ENCODE measurements around the gene NMBR.

The NMBR gene

GRCh38 chr6:142146828-142147662 is at the start of gene NMBR, which contains the start of gene VTA1 (continued):
- TF ChIP-seq ZNF223 (tag by site-specific recombination; IDR thresholded peaks at IDR 0.05) (no peak), EGR2 (tag by site-specific recombination; IDR thresholded peaks at IDR 0.05; ENCODE audit: low read depth) (peak; percentile 84), SALL2 (tag by site-specific recombination; IDR thresholded peaks at IDR 0.05; ENCODE audit: borderline replicate concordance) (no peak), WT1 (tag by site-specific recombination; IDR thresholded peaks at IDR 0.05) (peak; percentile 28; the same call in 1 of the 2 replicates), OVOL3 (tag by site-specific recombination; IDR thresholded peaks at IDR 0.05) (no peak; the same call in 1 of the 2 replicates), ZNF174 (tag by site-specific recombination; IDR thresholded peaks at IDR 0.05) (no peak), ZXDB (tag by site-specific recombination; IDR thresholded peaks at IDR 0.05) (peak; percentile 92), ZNF24 (tag by site-specific recombination; IDR thresholded peaks at IDR 0.05) (peak; percentile 94), ZNF324 (tag by site-specific recombination; IDR thresholded peaks at IDR 0.05) (peak; percentile 42; the same call in 1 of the 2 replicates), PRDM1 (tag by site-specific recombination; IDR thresholded peaks at IDR 0.05) (peak; percentile 76; the same call in 1 of the 2 replicates), ZNF692 (tag by site-specific recombination; IDR thresholded peaks at IDR 0.05) (peak; percentile 83)

- H3K9me3 ChIP-seq (ENCODE audit: control insufficient read depth, insufficient read depth, low read depth, low read length): no peaks in the 10 kb centered on the region
- H3K36me3 ChIP-seq (ENCODE audit: control insufficient read depth in 2 of 2, insufficient read depth in 1 of 2, low read length in 2 of 2): peaks cover 0 to 29% of the 10 kb centered on the region in 2 experiments; a peak in 1 of 3 replicates
- CTCF ChIA-PET: interaction anchor here (0.5 to 3.4 kb wide), 9 partner anchors 10 to 1983 kb away, joined by 3 to 23 read pairs (median 3); partner anchors contain the start of genes NMBR and VTA1
- POLR2A ChIA-PET: no interaction called here
- H3K4me3 ChIP-seq (ENCODE audit: low read depth, low read length): no peak overlapping the region
- H3K27ac ChIP-seq (ENCODE audit: extremely low read depth, low read depth, low read length): no peak overlapping the region
- TF ChIP-seq MYNN (tag by site-specific recombination; IDR thresholded peaks at IDR 0.05; ENCODE audit: borderline replicate concordance) (no peak), ZNF174 (tag by site-specific recombination; IDR thresholded peaks at IDR 0.05) (no peak), ZNF843 (tag by site-specific recombination; IDR thresholded peaks at IDR 0.05) (no peak), ZNF18 (tag by site-specific recombination; IDR thresholded peaks at IDR 0.05) (no peak), ZNF416 (tag by site-specific recombination; IDR thresholded peaks at IDR 0.05) (no peak), OSR2 (tag by site-specific recombination; IDR thresholded peaks at IDR 0.05) (no peak)
- H3K4me1 ChIP-seq (ENCODE audit: control insufficient read depth, insufficient read depth, low read length): no peaks in the 10 kb centered on the region
Measured at GRCh38 chr6:142195862-142196541, 49.1 kb upstream of the NMBR start.

GRCh38 chr6:142193621-142194020 is 46.7 kb upstream of the NMBR start:
- Histone ChIP-seq H3K36me3 (ENCODE audit: control insufficient read depth in 2 of 2, insufficient read depth in 1 of 2, low read length in 2 of 2) (peaks cover 0 to 26% of the 10 kb centered on the region in 2 experiments; a peak in 1 of 3 replicates), H3K4me3 (ENCODE audit: low read depth, low read length) (no peak overlapping the region), H3K4me1 (ENCODE audit: control insufficient read depth, insufficient read depth, low read length) (no peaks in the 10 kb centered on the region), H3K9me3 (ENCODE audit: control insufficient read depth, insufficient read depth, low read depth, low read length) (no peaks in the 10 kb centered on the region), H3K27ac (ENCODE audit: extremely low read depth, low read depth, low read length) (no peak overlapping the region)
- peak; percentile 95 for TF ChIP-seq ZNF157 (tag by site-specific recombination; IDR thresholded peaks at IDR 0.05)
- no peak for TF ChIP-seq ZNF350 (tag by site-specific recombination; IDR thresholded peaks at IDR 0.05)
- ChIA-PET CTCF (no interaction called here), POLR2A (no interaction called here)
